ENCODE measurements around the gene TBC1D2. TPM values are rescaled to one million over a fixed set of nuclear protein-coding genes. Genes with fewer than 3 reads are reported as not detected.
"Not testable (repeated sequence)": the region's sequence is repeated elsewhere in the genome, so short reads cannot be mapped to it uniquely, and the experiment has no call there.

Gene TBC1D2
- total RNA-seq, 1 donor from 2014 or later: 2.3 TPM

- DNase-seq (ENCODE audit: low spot score): no peak
- Mint-ChIP-seq H3K27me3 (ENCODE audit: unreplicated experiment) (peaks cover 2% of the 10 kb centered on the region), H3K36me3 (ENCODE audit: low read depth, unreplicated experiment) (no peaks in the 10 kb centered on the region), H3K27ac (ENCODE audit: unreplicated experiment) (no peak overlapping the region), H3K9me3 (ENCODE audit: unreplicated experiment) (no peaks in the 10 kb centered on the region), H3K4me1 (ENCODE audit: unreplicated experiment) (no peaks in the 10 kb centered on the region), H3K4me3 (ENCODE audit: unreplicated experiment) (no peak overlapping the region)
- TF ChIP-seq, protein P1, sequence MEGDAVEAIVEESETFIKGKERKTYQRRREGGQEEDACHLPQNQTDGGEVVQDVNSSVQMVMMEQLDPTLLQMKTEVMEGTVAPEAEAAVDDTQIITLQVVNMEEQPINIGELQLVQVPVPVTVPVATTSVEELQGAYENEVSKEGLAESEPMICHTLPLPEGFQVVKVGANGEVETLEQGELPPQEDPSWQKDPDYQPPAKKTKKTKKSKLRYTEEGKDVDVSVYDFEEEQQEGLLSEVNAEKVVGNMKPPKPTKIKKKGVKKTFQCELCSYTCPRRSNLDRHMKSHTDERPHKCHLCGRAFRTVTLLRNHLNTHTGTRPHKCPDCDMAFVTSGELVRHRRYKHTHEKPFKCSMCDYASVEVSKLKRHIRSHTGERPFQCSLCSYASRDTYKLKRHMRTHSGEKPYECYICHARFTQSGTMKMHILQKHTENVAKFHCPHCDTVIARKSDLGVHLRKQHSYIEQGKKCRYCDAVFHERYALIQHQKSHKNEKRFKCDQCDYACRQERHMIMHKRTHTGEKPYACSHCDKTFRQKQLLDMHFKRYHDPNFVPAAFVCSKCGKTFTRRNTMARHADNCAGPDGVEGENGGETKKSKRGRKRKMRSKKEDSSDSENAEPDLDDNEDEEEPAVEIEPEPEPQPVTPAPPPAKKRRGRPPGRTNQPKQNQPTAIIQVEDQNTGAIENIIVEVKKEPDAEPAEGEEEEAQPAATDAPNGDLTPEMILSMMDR (IDR thresholded peaks at IDR 0.05; ENCODE audit: unreplicated experiment): no peak
These were observed 21.5 kb upstream of the TBC1D2 start for GRCh38 chr9:98276907-98277469.

- H3K27ac Mint-ChIP-seq (ENCODE audit: unreplicated experiment): no peak overlapping the region
- no peak overlapping the region for H3K4me3 Mint-ChIP-seq (ENCODE audit: unreplicated experiment)
- no peaks in the 10 kb centered on the region for H3K36me3 Mint-ChIP-seq (ENCODE audit: low read depth, unreplicated experiment)
- TF ChIP-seq, protein P1 (IDR thresholded peaks at IDR 0.05; ENCODE audit: unreplicated experiment): no peak
- no peaks in the 10 kb centered on the region for H3K9me3 Mint-ChIP-seq (ENCODE audit: unreplicated experiment)
- H3K27me3 Mint-ChIP-seq (ENCODE audit: unreplicated experiment): no peaks in the 10 kb centered on the region
- H3K4me1 Mint-ChIP-seq (ENCODE audit: unreplicated experiment): no peaks in the 10 kb centered on the region
- DNase-seq (ENCODE audit: low spot score): no peak
These were observed 19.7 kb upstream of the TBC1D2 start for GRCh38 chr9:98275159-98275558.

GRCh38 chr9:98272083-98272482 lies 16.6 kb upstream of the TBC1D2 start:
- Mint-ChIP-seq H3K4me1 (ENCODE audit: unreplicated experiment) (peaks cover 5% of the 10 kb centered on the region), H3K27ac (ENCODE audit: unreplicated experiment) (no peak overlapping the region), H3K9me3 (ENCODE audit: unreplicated experiment) (no peaks in the 10 kb centered on the region), H3K36me3 (ENCODE audit: low read depth, unreplicated experiment) (no peaks in the 10 kb centered on the region), H3K27me3 (ENCODE audit: unreplicated experiment) (peaks cover 2% of the 10 kb centered on the region), H3K4me3 (ENCODE audit: unreplicated experiment) (no peak overlapping the region)
- TF ChIP-seq, protein P1 (IDR thresholded peaks at IDR 0.05; ENCODE audit: unreplicated experiment): no peak
- DNase-seq (ENCODE audit: low spot score): no peak

GRCh38 chr9:98271479-98271878 lies 16.0 kb upstream of the TBC1D2 start:
- peaks cover 2% of the 10 kb centered on the region for H3K27me3 Mint-ChIP-seq (ENCODE audit: unreplicated experiment)
- H3K4me1 Mint-ChIP-seq (ENCODE audit: unreplicated experiment): peaks cover 9% of the 10 kb centered on the region
- TF ChIP-seq, protein P1 (IDR thresholded peaks at IDR 0.05; ENCODE audit: unreplicated experiment): no peak
- H3K36me3 Mint-ChIP-seq (ENCODE audit: low read depth, unreplicated experiment): no peaks in the 10 kb centered on the region
- H3K27ac Mint-ChIP-seq (ENCODE audit: unreplicated experiment): no peak overlapping the region
- H3K9me3 Mint-ChIP-seq (ENCODE audit: unreplicated experiment): no peaks in the 10 kb centered on the region
- no peak overlapping the region for H3K4me3 Mint-ChIP-seq (ENCODE audit: unreplicated experiment)
- DNase-seq (ENCODE audit: low spot score): no peak

DNA sequence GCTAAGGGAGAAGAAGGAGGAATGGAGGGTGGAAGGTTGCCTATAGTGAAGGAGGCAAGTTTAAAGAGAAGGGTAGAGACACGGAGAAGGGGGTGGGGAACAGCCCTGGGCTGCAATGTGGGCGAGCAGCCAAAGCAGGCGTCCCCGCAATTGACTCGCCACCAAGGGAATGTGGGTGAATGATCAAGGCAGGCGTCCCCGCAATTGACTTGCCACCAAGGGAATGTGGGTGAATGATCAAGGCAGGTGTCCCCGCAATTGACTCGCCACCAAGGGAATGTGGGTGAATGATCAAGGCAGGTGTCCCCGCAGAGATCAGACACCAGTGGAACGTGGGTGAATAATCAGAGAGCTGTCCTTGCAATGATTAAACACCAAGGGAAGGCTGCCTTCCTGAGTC lies 14.8 kb upstream of the TBC1D2 start:
- not testable (repeated sequence) for H3K9me3 Mint-ChIP-seq (ENCODE audit: unreplicated experiment); H3K4me1 Mint-ChIP-seq (ENCODE audit: unreplicated experiment); H3K4me3 Mint-ChIP-seq (ENCODE audit: unreplicated experiment)

GRCh38 chr9:98269652-98270051 lies 14.2 kb upstream of the TBC1D2 start:
- H3K36me3 Mint-ChIP-seq (ENCODE audit: low read depth, unreplicated experiment); H3K27ac Mint-ChIP-seq (ENCODE audit: unreplicated experiment); H3K27me3 Mint-ChIP-seq (ENCODE audit: unreplicated experiment); H3K4me3 Mint-ChIP-seq (ENCODE audit: unreplicated experiment); DNase-seq (ENCODE audit: low spot score); H3K4me1 Mint-ChIP-seq (ENCODE audit: unreplicated experiment); H3K9me3 Mint-ChIP-seq (ENCODE audit: unreplicated experiment): not testable (repeated sequence)

More for the DNA sequence above, 14.8 kb upstream of the TBC1D2 start:
- H3K36me3 Mint-ChIP-seq (ENCODE audit: low read depth, unreplicated experiment); DNase-seq (ENCODE audit: low spot score); H3K27me3 Mint-ChIP-seq (ENCODE audit: unreplicated experiment); H3K27ac Mint-ChIP-seq (ENCODE audit: unreplicated experiment): not testable (repeated sequence)

- not testable (repeated sequence) for H3K4me3 Mint-ChIP-seq (ENCODE audit: unreplicated experiment); H3K9me3 Mint-ChIP-seq (ENCODE audit: unreplicated experiment); DNase-seq (ENCODE audit: low spot score); H3K36me3 Mint-ChIP-seq (ENCODE audit: low read depth, unreplicated experiment); H3K27me3 Mint-ChIP-seq (ENCODE audit: unreplicated experiment); H3K4me1 Mint-ChIP-seq (ENCODE audit: unreplicated experiment); H3K27ac Mint-ChIP-seq (ENCODE audit: unreplicated experiment)
These were observed 12.1 kb upstream of the TBC1D2 start for GRCh38 chr9:98267556-98267955.
